Pancreas (tissue), 10 donors: ENCODE data around the gene ZNF184. TPM values are rescaled to one million over a fixed set of nuclear protein-coding genes. Genes with fewer than 3 reads are reported as not detected.

Source experiments
- ATAC-seq, 4 donors: fragments of 200-7000 bp; cut with Tn5 transposase; one replicate each; pipeline versions ENCODE4 v1.8.0 to v1.9.1; 2020; ENCODE audit warnings: mild to moderate bottlenecking in 4 of 4, moderate library complexity in 4 of 4
- DNase-seq, 6 donors: peaks; one replicate each; pipeline ENCODE4 v3.0.0-alpha.2; 2020
- FAIRE-seq: peaks from 2 replicates; lab custom pipeline; 2012; peaks lifted over from hg19 to GRCh38; lab: Jason Lieb, UNC
- H3K27ac ChIP-seq, 4 donors: fragments of 200-600 bp; sonication (generic); 1 replicate in 3 of 4; 2 replicates in 1 of 4; pipeline versions ENCODE4 v1.5.0 to v1.8.0; 2020
- H3K27me3 ChIP-seq, 4 donors: fragments of 200-600 bp; one replicate each; pipeline ENCODE4 v1.8.0; 2021
- H3K36me3 ChIP-seq, 3 donors: fragments of 200-600 bp; sonication (generic) in 1 of 3; one replicate each; pipeline versions ENCODE4 v1.5.0 to v1.8.0; 2020 to 2021
- H3K4me1 ChIP-seq, 3 donors: fragments of 200-600 bp; one replicate each; pipeline ENCODE4 v1.8.0; 2021
- H3K4me3 ChIP-seq, 4 donors: fragments of 200-600 bp; sonication (generic) in 2 of 4; one replicate each; pipeline versions ENCODE4 v1.5.0 to v1.8.0; 2020 to 2021
- H3K9me3 ChIP-seq, 4 donors: fragments of 200-600 bp; one replicate each; pipeline ENCODE4 v1.8.0; 2021
- CTCF ChIP-seq, 4 donors: fragments of 200-600 bp; sonication (generic) in 3 of 4; IDR thresholded peaks; one replicate each; pipeline versions ENCODE4 v1.5.0 to v1.8.0; 2021; ENCODE audit warnings: antibody characterized with exemption in 4 of 4
- WGBS, 2 donors: extraction: QIAGEN DNeasy Blood & Tissue Kit; methylation state at CpG; one replicate each; pipeline ENCODE4 v1.1.7; 2013; 5-methylcytosine and 5-hydroxymethylcytosine counted together
- intact Hi-C, 3 donors: fragments of 100-400 bp; cut with DNase I; formaldehyde crosslinking; loops; one replicate each; pipeline versions ENCODE4 v1.11.1 to v1.14.2; 2022
- polyA plus RNA-seq, 2 donors: library from polyadenylated mRNA; stranded (reverse); fragments of 200-250 nt; gene quantifications; one replicate each; pipeline ENCODE4 v1.2.3, GENCODE V29; 2013
- total RNA-seq, 6 donors: library from RNA; stranded (reverse); fragmentation: NEBNext Ultra II Directional in 4 of 6; extraction: Animal tissue kit (Norgen Biotek cat#: 25700) in 4 of 6; gene quantifications; one replicate each; pipeline versions ENCODE4 v1.2.1 to v1.2.4, GENCODE V29; 2021 to 2023
- donor health status: healthy with polysubstance abuse.
- donor health status: DM: no; HTN: no; CAD: no; lungs with moderate emphysema.
- donor health status: DM: no; HTN: no; CAD: no.
- donor health status: control.
- donor health status: control.
- donor health status: Bipolar disorder and iron deficiency.
- donor health status: DM: yes; HTN: yes; CAD: no.
- donor health status: DM: no; HTN: no; CAD: no.
- donor health status: DM: no; HTN: no; CAD: no.
- donor health status: DM: yes; HTN: yes; CAD: no.

Gene ZNF184
- total and polyA plus RNA-seq, 8 donors, result 1.1 to 4.6 (median 2.2) TPM

GRCh38 chr6:27503436-27504030 is 30.6 kb upstream of the ZNF184 start:
- H3K36me3 ChIP-seq, result no peaks in the 10 kb centered on the region
- peak; percentile 75 to 90 (median 80) for ATAC-seq
- no peak overlapping the region for H3K27ac ChIP-seq
- peak in 5 of 6 donors; percentile 30 to 67 (median 61) for DNase-seq
- no peak for TF ChIP-seq CTCF (IDR thresholded peaks at IDR 0.05)
- H3K4me1 ChIP-seq, result peaks cover 0 to 6% (median 0%) of the 10 kb centered on the region in 3 donors
- WGBS, 2 donors, result 5 to 6% methylated on average over 21 of the region's 21 CpGs
- H3K27me3 ChIP-seq, result peaks cover 0 to 4% (median 2%) of the 10 kb centered on the region in 4 donors
- peak overlapping the region in 3 of 4 donors; percentile 12 to 38 (median 29) for H3K4me3 ChIP-seq
- intact Hi-C loops, result no loop called here
- no peaks in the 10 kb centered on the region for H3K9me3 ChIP-seq
- FAIRE-seq, result no peak

- Histone ChIP-seq H3K27me3 (peaks cover 0 to 6% (median 4%) of the 10 kb centered on the region in 4 donors), H3K36me3 (no peaks in the 10 kb centered on the region), H3K27ac (no peak overlapping the region), H3K9me3 (no peaks in the 10 kb centered on the region), H3K4me3 (peak overlapping the region in 3 of 4 donors; percentile 12 to 38 (median 29)), H3K4me1 (peaks cover 0 to 6% (median 0%) of the 10 kb centered on the region in 3 donors)
- DNase-seq (peak in 4 of 6 donors; percentile 23 to 58 (median 38)), FAIRE-seq (no peak), ATAC-seq (peak; percentile 70 to 83 (median 74))
- 2 to 3% methylated on average over 33 of the region's 33 CpGs for WGBS, 2 donors
- TF ChIP-seq CTCF (IDR thresholded peaks at IDR 0.05), result no peak
- intact Hi-C loops, result no loop called here
These were observed 29.9 kb upstream of the ZNF184 start for GRCh38 chr6:27502508-27503435.

- no peak for DNase-seq
- Histone ChIP-seq H3K4me3 (no peak overlapping the region), H3K27me3 (peaks cover 0 to 10% (median 4%) of the 10 kb centered on the region in 4 donors), H3K27ac (no peak overlapping the region), H3K4me1 (peaks cover 0 to 6% (median 0%) of the 10 kb centered on the region in 3 donors), H3K9me3 (no peaks in the 10 kb centered on the region), H3K36me3 (no peaks in the 10 kb centered on the region)
- TF ChIP-seq CTCF (IDR thresholded peaks at IDR 0.05), result no peak
- no peak for ATAC-seq
- intact Hi-C loops, result no loop called here
- 67 to 73% methylated on average over 2 of the region's 2 CpGs for WGBS, 2 donors
- no peak for FAIRE-seq
These were observed 28.3 kb upstream of the ZNF184 start for GRCh38 chr6:27501187-27501586.

- Histone ChIP-seq H3K27ac (no peak overlapping the region), H3K4me3 (no peak overlapping the region), H3K27me3 (peaks cover 0 to 10% (median 5%) of the 10 kb centered on the region in 4 donors), H3K4me1 (peaks cover 0 to 6% (median 0%) of the 10 kb centered on the region in 3 donors), H3K36me3 (no peaks in the 10 kb centered on the region), H3K9me3 (no peaks in the 10 kb centered on the region)
- FAIRE-seq (no peak), DNase-seq (no peak), ATAC-seq (no peak)
- no peak for TF ChIP-seq CTCF (IDR thresholded peaks at IDR 0.05)
- intact Hi-C loops, result no loop called here
- 35 to 37% methylated on average over 2 of the region's 2 CpGs for WGBS, 2 donors
These were observed 27.3 kb upstream of the ZNF184 start for GRCh38 chr6:27500177-27500576.
